MM.1S (cell line): ENCODE results near the gene RPA3.
"Not testable (repeated sequence)": the region's sequence is repeated elsewhere in the genome, so short reads cannot be mapped to it uniquely, and the experiment has no call there.

ENCODE experiments used
- DNase-seq: peaks from one replicate; pipeline ENCODE4 v3.0.0-alpha.2; 2015
- H2AFZ ChIP-seq: fragments of 300-600 bp; sonication (generic); 2 replicates; pipeline ENCODE4 v1.6.0; 2016; ENCODE audit warnings: antibody characterized with exemption, low read length
- H3F3A ChIP-seq: fragments of 300-600 bp; sonication (generic); 2 replicates; pipeline ENCODE4 v1.6.1; 2016; ENCODE audit warnings: mild to moderate bottlenecking, antibody characterized with exemption, low read length, moderate library complexity, mixed read lengths; ENCODE audit not compliant: insufficient read depth
- H3K27ac ChIP-seq: fragments of 300-600 bp; sonication (generic); 2 replicates; pipeline ENCODE4 v1.5.1; 2016; ENCODE audit warnings: mild to moderate bottlenecking, low read length
- H3K27me3 ChIP-seq: fragments of 300-600 bp; sonication (generic); replicated peaks from 2 replicates; pipeline ENCODE4 v1.6.0; 2016; ENCODE audit warnings: low read length; ENCODE audit not compliant: insufficient read depth
- H3K36me3 ChIP-seq: fragments of 300-600 bp; sonication (generic); replicated peaks from 2 replicates; pipeline ENCODE4 v1.6.1; 2016; ENCODE audit warnings: mild to moderate bottlenecking, low read length, mixed read lengths; ENCODE audit not compliant: insufficient read depth
- H3K4me1 ChIP-seq: fragments of 300-600 bp; sonication (generic); 2 replicates; pipeline ENCODE4 v1.6.1; 2016; ENCODE audit warnings: low read length, mixed read lengths
- H3K4me2 ChIP-seq: fragments of 300-600 bp; sonication (generic); 2 replicates; pipeline ENCODE4 v1.6.0; 2016; ENCODE audit warnings: low read depth, low read length
- H3K4me3 ChIP-seq: fragments of 300-600 bp; sonication (generic); 2 replicates; pipeline ENCODE4 v1.5.1; 2016; ENCODE audit warnings: low read length, mixed read lengths
- H3K79me2 ChIP-seq: fragments of 300-600 bp; sonication (generic); 2 replicates; pipeline ENCODE4 v1.6.1; 2016; ENCODE audit warnings: mixed run types, low read length, mixed read lengths
- H3K9ac ChIP-seq: fragments of 300-600 bp; sonication (generic); 2 replicates; pipeline ENCODE4 v1.6.1; 2016; ENCODE audit warnings: low read length, mixed read lengths
- H3K9me2 ChIP-seq: fragments of 300-600 bp; sonication (generic); replicated peaks from 2 replicates; pipeline ENCODE4 v1.6.1; 2016; ENCODE audit warnings: mild to moderate bottlenecking, low read length, mixed read lengths; ENCODE audit not compliant: insufficient read depth
- H3K9me3 ChIP-seq: fragments of 300-600 bp; sonication (generic); replicated peaks from 2 replicates; pipeline ENCODE4 v1.6.1; 2016; ENCODE audit warnings: mild to moderate bottlenecking, low read length, mixed read lengths; ENCODE audit not compliant: insufficient read depth
- H4K20me1 ChIP-seq: fragments of 300-600 bp; sonication (generic); 2 replicates; pipeline ENCODE4 v1.6.1; 2016; ENCODE audit warnings: mild to moderate bottlenecking, low read length, moderate library complexity, mixed read lengths; ENCODE audit not compliant: insufficient read depth
- CTCF ChIP-seq: fragments of 300-600 bp; sonication (generic); IDR thresholded peaks from 2 replicates; pipeline ENCODE4 v1.5.1; 2016; ENCODE audit warnings: antibody characterized with exemption, low read length, mixed read lengths
- EZH2 ChIP-seq: fragments of 300-600 bp; sonication (generic); optimal IDR thresholded peaks from 2 replicates; pipeline ENCODE3; 2017; ENCODE audit warnings: low read depth, mild to moderate bottlenecking, antibody characterized with exemption, low read length, mixed read lengths
- EZH2phosphoT487 ChIP-seq: fragments of 300-600 bp; sonication (generic); IDR thresholded peaks from 2 replicates; pipeline ENCODE4 v1.6.1; 2018; ENCODE audit warnings: antibody characterized with exemption, low read length

The RPA3 gene

GRCh38 chr7:7664291-7664690 is 54.1 kb downstream of the RPA3 start:
- Histone ChIP-seq H3K27ac (no peak overlapping the region), H3K79me2 (no peaks in the 10 kb centered on the region), H3K4me1 (no peaks in the 10 kb centered on the region), H2AFZ (no peak overlapping the region), H3K36me3 (no peaks in the 10 kb centered on the region), H3K9me2 (no peaks in the 10 kb centered on the region), H4K20me1 (no peaks in the 10 kb centered on the region), H3F3A (no peaks in the 10 kb centered on the region), H3K9me3 (no peaks in the 10 kb centered on the region), H3K9ac (no peak overlapping the region), H3K27me3 (no peaks in the 10 kb centered on the region), H3K4me2 (no peak overlapping the region), H3K4me3 (no peak overlapping the region)
- no peak for DNase-seq
- TF ChIP-seq EZH2phosphoT487 (no peak), CTCF (no peak), EZH2 (no peak)

GRCh38 chr7:7662527-7662926 is 55.9 kb downstream of the RPA3 start:
- no peak overlapping the region for H3K4me2 ChIP-seq

GRCh38 chr7:7656459-7656858 is 61.9 kb downstream of the RPA3 start:
- H3K27me3 ChIP-seq, H2AFZ ChIP-seq, H3K9ac ChIP-seq, H3K4me2 ChIP-seq, H3K27ac ChIP-seq, H3K9me3 ChIP-seq, H3F3A ChIP-seq, H3K9me2 ChIP-seq, H3K36me3 ChIP-seq, H3K79me2 ChIP-seq, H3K4me1 ChIP-seq, H4K20me1 ChIP-seq, DNase-seq, H3K4me3 ChIP-seq: not testable (repeated sequence)

More at GRCh38 chr7:7662527-7662926, 55.9 kb downstream of the RPA3 start:
- H3K9me2 ChIP-seq: no peaks in the 10 kb centered on the region
- no peak overlapping the region for H2AFZ ChIP-seq
- DNase-seq: no peak
- TF ChIP-seq EZH2phosphoT487 (no peak), EZH2 (no peak), CTCF (peak; percentile 26)
- no peaks in the 10 kb centered on the region for H3K4me1 ChIP-seq
- no peaks in the 10 kb centered on the region for H3K27me3 ChIP-seq
- H3K27ac ChIP-seq: no peak overlapping the region
- no peaks in the 10 kb centered on the region for H3F3A ChIP-seq
- H3K9me3 ChIP-seq: no peaks in the 10 kb centered on the region
- H3K9ac ChIP-seq: no peak overlapping the region
- H3K79me2 ChIP-seq: no peaks in the 10 kb centered on the region
- no peaks in the 10 kb centered on the region for H3K36me3 ChIP-seq
- no peak overlapping the region for H3K4me3 ChIP-seq
- no peaks in the 10 kb centered on the region for H4K20me1 ChIP-seq

GRCh38 chr7:7654964-7655715 is 63.3 kb downstream of the RPA3 start:
- Histone ChIP-seq H2AFZ (no peak overlapping the region), H3K36me3 (no peaks in the 10 kb centered on the region), H3K9me2 (no peaks in the 10 kb centered on the region), H3K4me3 (no peak overlapping the region), H3K79me2 (peaks cover 6% of the 10 kb centered on the region), H3F3A (no peaks in the 10 kb centered on the region), H3K27ac (no peak overlapping the region), H3K4me1 (no peaks in the 10 kb centered on the region), H4K20me1 (no peaks in the 10 kb centered on the region), H3K9me3 (no peaks in the 10 kb centered on the region), H3K4me2 (no peak overlapping the region), H3K9ac (no peak overlapping the region), H3K27me3 (no peaks in the 10 kb centered on the region)
- TF ChIP-seq EZH2 (no peak), EZH2phosphoT487 (no peak), CTCF (no peak)
- DNase-seq: no peak
